Thymus (tissue), 11 donors: ENCODE measurements around the gene PLA2R1. TPM values are rescaled to one million over a fixed set of nuclear protein-coding genes. Genes with fewer than 3 reads are reported as not detected.

Source experiments
- DNase-seq, 9 donors: peaks; one replicate each; pipeline ENCODE4 v3.0.0-alpha.2; 2013; ENCODE audit warnings: low spot score in 9 of 9, low read depth in 6 of 9, missing footprints in 1 of 9
- H3K27ac ChIP-seq, 2 donors: one replicate each; pipeline ENCODE4 v1.5.1; 2013; ENCODE audit warnings: control low read depth in 1 of 2, low read depth in 1 of 2, low read length in 1 of 2, mild to moderate bottlenecking in 1 of 2, moderate library complexity in 1 of 2
- H3K27me3 ChIP-seq, 2 donors: one replicate each; pipeline ENCODE4 v1.5.1; 2013; ENCODE audit warnings: low read length in 1 of 2; ENCODE audit not compliant: control insufficient read depth in 2 of 2, insufficient read depth in 1 of 2
- H3K36me3 ChIP-seq, 2 donors: one replicate each; pipeline ENCODE4 v1.5.1; 2013; ENCODE audit warnings: low read length in 1 of 2, mild to moderate bottlenecking in 1 of 2, moderate library complexity in 1 of 2; ENCODE audit not compliant: control insufficient read depth in 2 of 2, insufficient read depth in 2 of 2
- H3K4me1 ChIP-seq, 2 donors: one replicate each; pipeline ENCODE4 v1.5.1; 2013; ENCODE audit warnings: low read length in 2 of 2; ENCODE audit not compliant: control insufficient read depth in 2 of 2, insufficient read depth in 2 of 2
- H3K4me3 ChIP-seq, 2 donors: one replicate each; pipeline ENCODE4 v1.5.1; 2013; ENCODE audit warnings: low read length in 2 of 2, control low read depth in 1 of 2, mild to moderate bottlenecking in 1 of 2
- H3K9me3 ChIP-seq, 2 donors: one replicate each; pipeline ENCODE4 v1.5.1; 2013; ENCODE audit warnings: low read length in 1 of 2, mild to moderate bottlenecking in 1 of 2; ENCODE audit not compliant: control insufficient read depth in 2 of 2, insufficient read depth in 1 of 2
- WGBS: extraction: QIAGEN DNeasy Blood & Tissue Kit; methylation state at CpG from one replicate; pipeline ENCODE4 v1.1.7; 2013; 5-methylcytosine and 5-hydroxymethylcytosine counted together
- polyA plus RNA-seq: library from polyadenylated mRNA; stranded (reverse); fragments of 200-250 nt; gene quantifications from one replicate; pipeline ENCODE4 v1.2.3, GENCODE V29; 2013
- total RNA-seq: library from RNA; stranded (reverse); fragments of 120-200 nt; gene quantifications from one replicate; pipeline ENCODE4 v1.2.4, GENCODE V29; 2013
- donor health status: healthy.

PLA2R1 gene
- total and polyA plus RNA-seq, 2 donors = 0.90 to 2.7 TPM

DNA sequence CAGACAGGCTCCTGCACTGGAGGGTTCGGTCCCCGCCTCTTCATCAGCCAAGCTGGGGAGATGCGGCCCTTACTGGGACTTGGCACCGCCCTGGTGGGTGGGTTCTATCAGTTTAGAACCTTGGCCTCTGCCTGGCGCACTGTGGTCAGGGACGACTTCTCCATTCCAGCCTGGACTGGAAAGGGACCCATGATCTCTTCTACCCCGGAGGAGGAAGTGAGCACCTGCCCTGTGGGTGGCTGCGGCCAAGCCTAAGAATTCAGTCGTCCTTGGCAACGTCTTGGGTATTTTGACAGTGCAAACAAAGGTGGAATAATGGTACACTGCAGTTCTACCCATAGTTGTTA is 157.5 kb downstream of the PLA2R1 start:
- Histone ChIP-seq H3K4me1 (peaks cover 6 to 15% of the 10 kb centered on the region in 2 donors), H3K9me3 (peaks cover 0 to 4% of the 10 kb centered on the region in 2 donors), H3K27ac (peak overlapping the region in 1 of 2 donors; percentile 85), H3K4me3 (peak overlapping the region; percentile 52 to 56), H3K27me3 (no peaks in the 10 kb centered on the region), H3K36me3 (peaks cover 0 to 6% of the 10 kb centered on the region in 2 donors)
- 3% methylated on average over 10 of the region's 10 CpGs for WGBS
- no peak for DNase-seq

DNA sequence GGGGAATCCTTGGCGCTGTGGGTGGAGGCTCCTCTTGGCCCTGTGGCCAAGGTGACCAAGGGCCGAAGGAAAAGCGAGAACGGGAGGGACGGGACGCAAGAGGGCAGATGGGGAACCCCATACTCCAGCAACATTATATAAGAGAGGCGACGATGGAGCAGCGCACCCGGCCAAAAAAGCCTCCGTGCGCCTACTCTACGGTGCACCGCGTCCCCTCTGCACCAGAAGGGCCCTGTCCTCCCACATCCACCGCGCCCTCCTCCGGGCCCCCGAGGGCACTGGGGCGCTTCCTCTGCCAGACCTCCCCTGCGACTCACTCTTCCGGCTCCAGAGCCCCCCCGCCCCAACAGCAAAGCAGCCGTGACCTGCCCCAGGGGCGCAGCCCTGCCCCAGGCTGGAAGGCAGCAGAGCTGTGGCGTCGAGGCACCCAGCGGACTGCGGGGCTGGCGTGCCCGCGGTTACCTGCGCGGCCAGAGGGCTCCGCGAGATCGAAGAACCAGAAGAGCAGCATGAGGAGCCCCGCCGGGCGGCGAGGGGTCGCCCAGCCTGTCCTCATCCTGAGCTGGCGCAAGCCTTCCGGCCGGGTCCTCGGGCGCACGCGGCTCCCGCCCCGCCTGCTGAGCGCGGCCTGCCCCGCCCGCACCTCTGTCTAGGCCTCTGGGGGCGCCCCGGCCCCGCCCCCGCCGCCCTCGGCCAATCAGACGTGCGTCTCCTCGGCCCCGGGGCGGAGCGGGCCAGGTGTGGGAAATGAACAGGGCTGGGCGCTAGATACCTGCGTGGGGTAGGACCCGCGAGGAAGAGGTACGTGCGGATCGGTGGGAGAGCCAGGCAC is 158.1 kb downstream of the PLA2R1 start, which contains the start of gene LY75:
TSS of gene LY75 (minus strand) at position 630 of the 832 bp plus-strand sequence.
- peaks cover 0 to 4% of the 10 kb centered on the region in 2 donors for H3K9me3 ChIP-seq
- H3K36me3 ChIP-seq = peaks cover 0 to 6% of the 10 kb centered on the region in 2 donors
- DNase-seq = peak in 8 of 9 donors; percentile 41 to 93 (median 77)
- H3K27ac ChIP-seq = peak within 1 kb of the TSS; percentile 80 to 93
- under 1% methylated on average over 74 of the region's 74 CpGs for WGBS
- no peaks in the 10 kb centered on the region for H3K27me3 ChIP-seq
- H3K4me1 ChIP-seq = peaks cover 6 to 18% of the 10 kb centered on the region in 2 donors
- H3K4me3 ChIP-seq = peak within 1 kb of the TSS; percentile 56 to 70

DNA sequence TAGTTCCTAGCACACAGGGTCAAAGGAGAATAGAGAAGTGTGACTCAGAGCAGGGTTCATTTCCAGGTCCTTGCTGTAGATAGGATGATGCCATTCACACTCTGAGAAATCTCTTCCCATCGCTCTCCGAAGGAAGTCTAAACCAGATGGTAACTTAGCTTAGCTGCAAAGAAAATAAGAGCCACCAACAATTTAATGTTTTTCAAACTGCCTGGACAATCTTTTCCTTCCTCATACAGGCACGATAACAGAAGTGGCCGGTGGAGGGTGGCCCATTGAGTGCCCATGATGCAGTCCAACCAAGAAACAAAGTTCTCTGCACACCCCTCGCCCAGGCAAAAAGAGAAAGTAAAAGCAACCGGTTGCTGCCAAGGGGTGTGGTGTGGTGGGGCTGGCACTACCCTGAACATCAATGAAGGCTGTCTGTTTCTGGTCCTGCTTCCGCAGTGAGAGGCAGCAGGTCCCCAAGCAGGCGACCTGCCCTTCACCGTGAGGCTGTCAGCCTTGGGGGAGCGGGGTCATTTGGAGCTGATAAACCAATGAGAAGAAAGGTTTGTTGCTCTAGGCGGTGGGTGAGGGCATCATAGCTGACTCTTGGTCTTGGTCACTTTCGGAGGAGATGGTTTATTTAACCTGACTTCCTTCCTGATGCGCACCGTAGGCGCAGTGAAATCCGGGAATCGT is 158.8 kb downstream of the PLA2R1 start:
- H3K4me1 ChIP-seq = peaks cover 6 to 18% of the 10 kb centered on the region in 2 donors
- DNase-seq = peak in 7 of 9 donors; percentile 39 to 87 (median 55)
- no peaks in the 10 kb centered on the region for H3K27me3 ChIP-seq
- peak overlapping the region; percentile 80 to 93 for H3K27ac ChIP-seq
- peaks cover 0 to 4% of the 10 kb centered on the region in 2 donors for H3K9me3 ChIP-seq
- 2% methylated on average over 17 of the region's 17 CpGs for WGBS
- peaks cover 4 to 6% of the 10 kb centered on the region in 2 donors for H3K36me3 ChIP-seq
- peak overlapping the region; percentile 56 to 70 for H3K4me3 ChIP-seq

DNA sequence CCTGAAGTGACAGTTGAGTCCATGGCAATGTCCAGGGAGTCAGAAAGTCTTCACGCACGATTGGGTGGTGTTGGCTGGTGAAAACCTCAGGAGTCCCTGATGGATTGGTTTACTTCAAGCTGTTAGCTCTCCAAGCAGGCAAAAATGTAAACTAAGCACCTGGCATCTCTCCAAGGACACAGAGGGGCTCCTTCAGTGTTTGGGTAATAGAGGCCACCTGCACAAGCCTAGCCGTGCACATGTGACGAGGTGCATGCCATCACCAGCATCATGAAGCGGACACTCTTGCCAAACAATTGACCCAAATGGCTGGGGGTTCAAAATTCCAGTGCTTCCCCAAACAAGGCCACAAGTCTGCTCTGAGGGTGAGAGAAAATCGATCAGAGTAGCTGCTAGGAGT is 159.7 kb downstream of the PLA2R1 start:
- Histone ChIP-seq H3K36me3 (peaks cover 4 to 6% of the 10 kb centered on the region in 2 donors), H3K4me1 (peaks cover 6 to 18% of the 10 kb centered on the region in 2 donors), H3K27ac (peak overlapping the region in 1 of 2 donors; percentile 80), H3K9me3 (peaks cover 0 to 4% of the 10 kb centered on the region in 2 donors), H3K27me3 (no peaks in the 10 kb centered on the region), H3K4me3 (no peak overlapping the region)
- 84% methylated on average over 6 of the region's 6 CpGs for WGBS
- DNase-seq = peak in 1 of 9 donors; percentile 14

DNA sequence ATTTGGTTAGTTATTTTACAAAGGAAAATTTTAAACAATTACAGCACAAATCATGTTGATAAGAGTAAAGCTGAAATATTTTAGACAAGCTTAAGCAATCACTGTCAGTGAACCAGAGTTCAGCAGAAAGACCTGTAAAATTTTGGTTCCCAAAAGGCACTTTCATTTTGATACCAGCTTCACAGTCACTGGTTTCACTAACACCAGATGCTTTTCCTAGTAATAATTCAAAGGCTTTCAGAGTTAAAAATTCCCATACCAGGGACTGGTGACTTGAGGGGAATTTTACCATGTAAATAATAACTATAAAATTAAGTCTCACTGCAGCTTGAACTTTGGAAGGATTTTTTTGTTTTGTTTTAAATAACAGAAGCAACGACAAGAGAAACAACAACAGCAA is 162.1 kb downstream of the PLA2R1 start:
- DNase-seq = no peak
- Histone ChIP-seq H3K27ac (no peak overlapping the region), H3K27me3 (no peaks in the 10 kb centered on the region), H3K36me3 (peaks cover 4 to 6% of the 10 kb centered on the region in 2 donors), H3K4me1 (peaks cover 6 to 18% of the 10 kb centered on the region in 2 donors), H3K4me3 (no peak overlapping the region), H3K9me3 (peaks cover 0 to 4% of the 10 kb centered on the region in 2 donors)
- WGBS = 94% methylated on average over 1 of the region's 1 CpG

DNA sequence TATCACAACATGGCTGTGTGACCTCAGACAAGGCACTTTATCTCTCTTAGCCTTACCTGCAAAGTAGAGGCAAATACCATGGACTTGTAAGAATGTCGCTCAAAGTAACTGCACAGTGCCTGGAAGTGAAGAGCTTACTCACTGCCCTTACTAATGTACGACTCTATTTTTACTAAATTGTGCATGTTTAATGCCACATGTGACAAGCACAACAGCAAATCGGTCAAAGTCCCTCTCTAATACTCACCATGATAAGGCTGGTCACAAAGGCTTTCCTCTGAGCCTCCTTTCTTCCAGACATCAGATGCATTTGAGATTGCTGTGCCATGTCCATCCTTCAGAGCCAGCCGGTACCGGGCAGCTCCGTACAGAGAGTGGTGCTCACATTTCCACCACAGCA is 164.0 kb downstream of the PLA2R1 start:
- Histone ChIP-seq H3K27ac (no peak overlapping the region), H3K9me3 (no peaks in the 10 kb centered on the region), H3K4me3 (no peak overlapping the region), H3K27me3 (no peaks in the 10 kb centered on the region), H3K36me3 (peaks cover 4 to 6% of the 10 kb centered on the region in 2 donors), H3K4me1 (peaks cover 3 to 4% of the 10 kb centered on the region in 2 donors)
- no peak for DNase-seq
- 99% methylated on average over 6 of the region's 6 CpGs for whole genome bisulfite sequencing

DNA sequence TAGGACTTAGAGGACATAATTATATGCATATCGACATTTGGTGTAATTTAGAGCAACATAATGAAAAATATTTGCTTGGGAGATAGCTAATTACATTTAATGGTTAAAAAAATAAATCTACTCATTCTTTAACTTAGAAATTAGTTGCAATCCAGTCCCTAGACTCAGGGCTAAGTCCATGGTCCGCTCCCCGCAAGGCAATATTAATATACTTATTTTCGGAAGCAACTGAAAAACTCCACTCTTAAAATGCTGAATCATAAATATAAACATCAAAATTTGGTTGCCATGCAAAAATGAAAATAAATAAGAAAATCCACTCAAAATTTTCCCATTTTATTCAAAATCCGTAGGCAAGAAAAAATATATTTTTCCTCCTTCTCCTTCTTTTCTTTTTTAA is 164.7 kb downstream of the PLA2R1 start:
- DNase-seq = no peak
- WGBS = 97% methylated on average over 5 of the region's 5 CpGs
- peaks cover 3 to 4% of the 10 kb centered on the region in 2 donors for H3K4me1 ChIP-seq

DNA sequence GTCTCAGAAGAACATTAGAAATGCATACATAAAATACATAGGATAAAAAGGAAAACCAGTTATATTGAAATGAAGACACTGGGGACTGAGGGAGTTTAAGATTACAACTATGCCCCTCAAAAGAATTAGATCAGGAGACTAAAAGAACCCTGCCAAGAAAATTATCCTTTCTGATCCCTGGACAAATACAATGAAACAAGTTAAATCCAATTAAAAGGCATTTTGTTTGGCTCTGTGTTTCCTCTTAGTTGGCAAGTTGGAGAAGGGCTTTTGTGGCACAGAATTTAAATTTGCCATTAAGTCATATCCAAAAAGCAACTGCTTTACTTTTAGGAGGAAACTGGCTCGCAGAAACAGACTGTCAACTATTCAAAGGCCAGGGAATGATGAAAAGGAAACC is 165.3 kb downstream of the PLA2R1 start:
- no peak overlapping the region for H3K27ac ChIP-seq
- H3K9me3 ChIP-seq = no peaks in the 10 kb centered on the region
- no peak for DNase-seq
- H3K27me3 ChIP-seq = no peaks in the 10 kb centered on the region
- WGBS = 93% methylated on average over 1 of the region's 1 CpG
- peaks cover 4 to 6% of the 10 kb centered on the region in 2 donors for H3K36me3 ChIP-seq
- H3K4me1 ChIP-seq = peaks cover 0 to 4% of the 10 kb centered on the region in 2 donors
- no peak overlapping the region for H3K4me3 ChIP-seq

More for the DNA sequence above, 164.7 kb downstream of the PLA2R1 start:
- Histone ChIP-seq H3K9me3 (no peaks in the 10 kb centered on the region), H3K27ac (no peak overlapping the region), H3K4me3 (no peak overlapping the region), H3K27me3 (no peaks in the 10 kb centered on the region), H3K36me3 (peaks cover 4 to 6% of the 10 kb centered on the region in 2 donors)
